ENCODE measurements around the gene DHRS12. TPM values are rescaled to one million over a fixed set of nuclear protein-coding genes. Genes with fewer than 3 reads are reported as not detected.

DHRS12 gene
- total RNA-seq, 1 experiment from 2014 or later, result 6.9 TPM

DNA sequence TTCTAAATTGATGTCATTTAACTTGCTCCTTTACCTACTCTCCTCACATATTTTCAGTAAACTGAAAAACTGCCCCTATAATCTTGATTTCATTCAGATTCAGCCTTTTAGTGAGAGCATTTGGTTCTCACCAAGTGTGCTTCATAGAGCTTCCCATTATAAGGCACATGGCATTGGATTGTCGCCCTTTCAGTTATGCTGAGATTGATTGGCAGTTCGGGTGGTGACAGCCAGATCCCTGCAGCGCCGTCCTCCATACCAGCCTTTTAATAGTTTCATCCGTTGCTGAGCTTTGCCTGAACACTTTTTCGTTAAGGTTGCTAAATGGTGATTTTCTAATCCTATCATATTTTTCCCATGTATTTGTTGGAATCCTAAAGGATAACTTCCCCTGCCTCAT is 80.4 kb downstream of the DHRS12 start:
- no peak for DNase-seq
- H2AFZ ChIP-seq, result no peak overlapping the region

DNA sequence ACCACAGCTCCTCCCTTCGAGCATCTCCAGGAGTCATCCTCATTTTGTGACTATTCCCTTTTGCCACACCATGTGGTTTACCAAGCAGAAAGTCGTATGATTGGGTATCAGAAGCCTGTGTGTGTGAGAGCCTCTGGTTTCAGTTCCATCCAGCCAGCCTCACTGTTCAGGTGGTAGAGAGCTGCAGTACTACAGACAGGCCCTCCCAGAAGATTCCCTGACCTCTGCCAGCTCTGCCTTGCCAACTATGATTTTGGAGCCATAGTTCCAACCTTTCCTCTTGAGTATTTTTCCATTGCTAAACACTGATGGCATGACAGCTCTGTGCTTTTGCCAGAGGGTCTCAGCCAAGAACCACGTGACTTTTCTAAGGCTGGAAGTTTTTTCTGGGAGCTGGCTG is 82.5 kb downstream of the DHRS12 start:
- H3K27ac ChIP-seq, result no peak overlapping the region
- no peak for DNase-seq
- no peaks in the 10 kb centered on the region for H4K20me1 ChIP-seq (ENCODE audit: insufficient read depth)
- TF ChIP-seq EZH2 (IDR thresholded peaks at IDR 0.05; ENCODE audit: low read depth), result no peak
- TF ChIP-seq, protein P1, sequence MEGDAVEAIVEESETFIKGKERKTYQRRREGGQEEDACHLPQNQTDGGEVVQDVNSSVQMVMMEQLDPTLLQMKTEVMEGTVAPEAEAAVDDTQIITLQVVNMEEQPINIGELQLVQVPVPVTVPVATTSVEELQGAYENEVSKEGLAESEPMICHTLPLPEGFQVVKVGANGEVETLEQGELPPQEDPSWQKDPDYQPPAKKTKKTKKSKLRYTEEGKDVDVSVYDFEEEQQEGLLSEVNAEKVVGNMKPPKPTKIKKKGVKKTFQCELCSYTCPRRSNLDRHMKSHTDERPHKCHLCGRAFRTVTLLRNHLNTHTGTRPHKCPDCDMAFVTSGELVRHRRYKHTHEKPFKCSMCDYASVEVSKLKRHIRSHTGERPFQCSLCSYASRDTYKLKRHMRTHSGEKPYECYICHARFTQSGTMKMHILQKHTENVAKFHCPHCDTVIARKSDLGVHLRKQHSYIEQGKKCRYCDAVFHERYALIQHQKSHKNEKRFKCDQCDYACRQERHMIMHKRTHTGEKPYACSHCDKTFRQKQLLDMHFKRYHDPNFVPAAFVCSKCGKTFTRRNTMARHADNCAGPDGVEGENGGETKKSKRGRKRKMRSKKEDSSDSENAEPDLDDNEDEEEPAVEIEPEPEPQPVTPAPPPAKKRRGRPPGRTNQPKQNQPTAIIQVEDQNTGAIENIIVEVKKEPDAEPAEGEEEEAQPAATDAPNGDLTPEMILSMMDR (conservative IDR thresholded peaks at IDR 0.05), result no peak
- no peaks in the 10 kb centered on the region; the same call in 1 of the 2 replicates for H3K36me3 ChIP-seq (ENCODE audit: low read depth)
- no peaks in the 10 kb centered on the region for H3K9me3 ChIP-seq (ENCODE audit: insufficient read depth, low read depth)
- POLR2A ChIA-PET (ENCODE audit: unreplicated experiment), result no interaction called here
- H2AFZ ChIP-seq, result no peak overlapping the region
- H3K4me3 ChIP-seq, result no peak overlapping the region
- no peaks in the 10 kb centered on the region for H3F3A ChIP-seq (ENCODE audit: insufficient read depth, low read depth)
- H3K4me1 ChIP-seq (replicated peaks; ENCODE audit: insufficient read depth), result no peaks in the 10 kb centered on the region
- intact Hi-C loops (cut with micrococcal nuclease; ENCODE audit: unreplicated experiment), result no loop called here
- CTCF ChIA-PET, result no interaction called here
- no peaks in the 10 kb centered on the region for H3K79me2 ChIP-seq (ENCODE audit: low read depth)
- H3K9me2 ChIP-seq (ENCODE audit: insufficient read depth), result no peaks in the 10 kb centered on the region
- H3K27me3 ChIP-seq (ENCODE audit: insufficient read depth, low read depth), result no peaks in the 10 kb centered on the region
- no peak overlapping the region for H3K4me2 ChIP-seq
- BruUV-seq (replicated peaks), result no TSS peak

More for the DNA sequence above, 80.4 kb downstream of the DHRS12 start:
- ChIA-PET CTCF (no interaction called here), POLR2A (ENCODE audit: unreplicated experiment) (no interaction called here)
- Histone ChIP-seq H3K9me3 (ENCODE audit: insufficient read depth, low read depth) (no peaks in the 10 kb centered on the region), H4K20me1 (ENCODE audit: insufficient read depth) (no peaks in the 10 kb centered on the region), H3K4me2 (no peak overlapping the region), H3K36me3 (ENCODE audit: low read depth) (no peaks in the 10 kb centered on the region), H3K9me2 (ENCODE audit: insufficient read depth) (no peaks in the 10 kb centered on the region), H3K27me3 (ENCODE audit: insufficient read depth, low read depth) (no peaks in the 10 kb centered on the region), H3K4me1 (replicated peaks; ENCODE audit: insufficient read depth) (no peaks in the 10 kb centered on the region), H3K4me3 (no peak overlapping the region), H3K27ac (no peak overlapping the region), H3F3A (ENCODE audit: insufficient read depth, low read depth) (no peaks in the 10 kb centered on the region), H3K79me2 (ENCODE audit: low read depth) (no peaks in the 10 kb centered on the region)
- TF ChIP-seq, protein P1 (conservative IDR thresholded peaks at IDR 0.05), result no peak
- TF ChIP-seq EZH2 (IDR thresholded peaks at IDR 0.05; ENCODE audit: low read depth), result no peak
- no TSS peak for BruUV-seq (replicated peaks)
- intact Hi-C loops (cut with micrococcal nuclease; ENCODE audit: unreplicated experiment), result no loop called here

DNA sequence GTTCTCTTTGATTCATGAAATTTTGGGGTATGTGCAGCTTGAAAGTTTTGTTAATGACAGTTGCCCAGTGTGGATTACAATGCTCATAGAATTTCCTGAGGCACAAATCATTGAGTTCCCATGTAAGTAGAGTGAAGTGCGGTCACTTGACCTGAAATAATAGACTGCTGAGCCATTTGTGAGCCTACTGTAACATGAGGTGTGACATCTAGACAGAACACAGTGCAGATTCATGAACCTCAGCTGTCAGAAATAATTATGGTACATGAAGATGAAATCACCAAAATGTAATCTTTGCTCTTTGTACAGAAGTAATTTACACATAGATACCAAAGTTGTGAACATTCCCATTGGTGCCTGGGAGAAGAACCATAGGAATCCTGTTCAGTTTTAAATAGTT is 84.6 kb downstream of the DHRS12 start:
- H3K9me3 ChIP-seq (ENCODE audit: insufficient read depth, low read depth), result no peaks in the 10 kb centered on the region
- no peak overlapping the region for H3K4me3 ChIP-seq
- H3K36me3 ChIP-seq (ENCODE audit: low read depth), result no peaks in the 10 kb centered on the region; the same call in 1 of the 2 replicates
- no peak overlapping the region for H2AFZ ChIP-seq
- H4K20me1 ChIP-seq (ENCODE audit: insufficient read depth), result no peaks in the 10 kb centered on the region
- H3K27me3 ChIP-seq (ENCODE audit: insufficient read depth, low read depth), result no peaks in the 10 kb centered on the region
- no peaks in the 10 kb centered on the region for H3K9me2 ChIP-seq (ENCODE audit: insufficient read depth)
- no peak overlapping the region for H3K27ac ChIP-seq
- H3K4me2 ChIP-seq, result no peak overlapping the region
- CTCF ChIA-PET, result no interaction called here
- BruUV-seq (replicated peaks), result no TSS peak
- POLR2A ChIA-PET (ENCODE audit: unreplicated experiment), result no interaction called here
- intact Hi-C loops (cut with micrococcal nuclease; ENCODE audit: unreplicated experiment), result no loop called here
- H3F3A ChIP-seq (ENCODE audit: insufficient read depth, low read depth), result peaks cover 18% of the 10 kb centered on the region
- no peaks in the 10 kb centered on the region for H3K79me2 ChIP-seq (ENCODE audit: low read depth)
- peaks cover 17% of the 10 kb centered on the region for H3K4me1 ChIP-seq (replicated peaks; ENCODE audit: insufficient read depth)
- no peak for TF ChIP-seq EZH2 (IDR thresholded peaks at IDR 0.05; ENCODE audit: low read depth)
- TF ChIP-seq, protein P1 (conservative IDR thresholded peaks at IDR 0.05), result no peak
- no peak for DNase-seq

Other genes starting within 250 kb of the DHRS12 start
- gene WDFY2, start 219.7 kb downstream of the DHRS12 start, total RNA-seq (2021), result 14.1 and 14.3 TPM in 2 replicates
- not detected in 2 replicates for gene TMEM272, start 41.0 kb upstream of the DHRS12 start, total RNA-seq (2021)
- not detected in 2 replicates for gene CCDC70, start 57.8 kb upstream of the DHRS12 start, total RNA-seq (2021)
- gene ATP7B, start 207.3 kb upstream of the DHRS12 start, total RNA-seq (2021), result 0.43 and 1.2 TPM in 2 replicates
- 15.0 and 15.7 TPM in 2 replicates for gene ALG11, start 208.2 kb upstream of the DHRS12 start, total RNA-seq (2021)
- 5.8 and 11.4 TPM in 2 replicates for gene UTP14C, start 220.5 kb upstream of the DHRS12 start, total RNA-seq (2021)

All from PC-9 (cell line).